ENCODE data around the gene KCNJ11.

The KCNJ11 gene

GRCh38 chr11:17388609-17389210, at the start of gene KCNJ11:
TSS of gene KCNJ11 (minus strand) at chr11:17388659. CDS start at chr11:17388091, 568 bp downstream.
- DNase-seq (ENCODE audit: low read depth, low spot score): no peak
- TF ChIP-seq, protein P1, sequence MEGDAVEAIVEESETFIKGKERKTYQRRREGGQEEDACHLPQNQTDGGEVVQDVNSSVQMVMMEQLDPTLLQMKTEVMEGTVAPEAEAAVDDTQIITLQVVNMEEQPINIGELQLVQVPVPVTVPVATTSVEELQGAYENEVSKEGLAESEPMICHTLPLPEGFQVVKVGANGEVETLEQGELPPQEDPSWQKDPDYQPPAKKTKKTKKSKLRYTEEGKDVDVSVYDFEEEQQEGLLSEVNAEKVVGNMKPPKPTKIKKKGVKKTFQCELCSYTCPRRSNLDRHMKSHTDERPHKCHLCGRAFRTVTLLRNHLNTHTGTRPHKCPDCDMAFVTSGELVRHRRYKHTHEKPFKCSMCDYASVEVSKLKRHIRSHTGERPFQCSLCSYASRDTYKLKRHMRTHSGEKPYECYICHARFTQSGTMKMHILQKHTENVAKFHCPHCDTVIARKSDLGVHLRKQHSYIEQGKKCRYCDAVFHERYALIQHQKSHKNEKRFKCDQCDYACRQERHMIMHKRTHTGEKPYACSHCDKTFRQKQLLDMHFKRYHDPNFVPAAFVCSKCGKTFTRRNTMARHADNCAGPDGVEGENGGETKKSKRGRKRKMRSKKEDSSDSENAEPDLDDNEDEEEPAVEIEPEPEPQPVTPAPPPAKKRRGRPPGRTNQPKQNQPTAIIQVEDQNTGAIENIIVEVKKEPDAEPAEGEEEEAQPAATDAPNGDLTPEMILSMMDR (IDR thresholded peaks at IDR 0.05; ENCODE audit: low read depth, low read length): no peak
- in situ Hi-C loops (cut with HindIII; ENCODE audit: low sequenced_read_pairs): no loop called here
- H3K4me3 ChIP-seq (ENCODE audit: low read depth, low read length): peak within 1 kb of the TSS; percentile 30

GRCh38 chr11:17437366-17437765, 48.9 kb upstream of the KCNJ11 start:
- in situ Hi-C loops (cut with HindIII; ENCODE audit: low sequenced_read_pairs): no loop called here
- DNase-seq (ENCODE audit: low read depth, low spot score): no peak
- H3K4me3 ChIP-seq (ENCODE audit: low read depth, low read length): no peak overlapping the region
- TF ChIP-seq, protein P1 (IDR thresholded peaks at IDR 0.05; ENCODE audit: low read depth, low read length): no peak

- TF ChIP-seq, protein P1 (IDR thresholded peaks at IDR 0.05; ENCODE audit: low read depth, low read length): no peak
- H3K4me3 ChIP-seq (ENCODE audit: low read depth, low read length): no peak overlapping the region
- DNase-seq (ENCODE audit: low read depth, low spot score): no peak
- in situ Hi-C loops (cut with HindIII; ENCODE audit: low sequenced_read_pairs): no loop called here
Measured at GRCh38 chr11:17434108-17434507, 45.6 kb upstream of the KCNJ11 start.

- TF ChIP-seq, protein P1 (IDR thresholded peaks at IDR 0.05; ENCODE audit: low read depth, low read length): no peak
- in situ Hi-C loops (cut with HindIII; ENCODE audit: low sequenced_read_pairs): no loop called here
- DNase-seq (ENCODE audit: low read depth, low spot score): no peak
- no peak overlapping the region for H3K4me3 ChIP-seq (ENCODE audit: low read depth, low read length)
Measured at GRCh38 chr11:17432002-17432401, 43.5 kb upstream of the KCNJ11 start.

- TF ChIP-seq, protein P1 (IDR thresholded peaks at IDR 0.05; ENCODE audit: low read depth, low read length): no peak
- in situ Hi-C loops (cut with HindIII; ENCODE audit: low sequenced_read_pairs): no loop called here
- DNase-seq (ENCODE audit: low read depth, low spot score): no peak
- H3K4me3 ChIP-seq (ENCODE audit: low read depth, low read length): no peak overlapping the region
Measured at GRCh38 chr11:17431139-17431538, 42.7 kb upstream of the KCNJ11 start.

GRCh38 chr11:17430616-17431015, 42.2 kb upstream of the KCNJ11 start:
- TF ChIP-seq, protein P1 (IDR thresholded peaks at IDR 0.05; ENCODE audit: low read depth, low read length): no peak
- no peak overlapping the region for H3K4me3 ChIP-seq (ENCODE audit: low read depth, low read length)
- in situ Hi-C loops (cut with HindIII; ENCODE audit: low sequenced_read_pairs): no loop called here
- DNase-seq (ENCODE audit: low read depth, low spot score): no peak
